ENCODE measurements around the gene PNMA8B. TPM values are rescaled to one million over a fixed set of nuclear protein-coding genes. Genes with fewer than 3 reads are reported as not detected.
A peak's percentile ranks its signal among the peaks of the same experiment; 100 is the strongest.

Gene PNMA8B
- total and polyA plus RNA-seq, 2 donors (not counting 3 experiments of a cell fraction or from before 2014, with no cell fraction given): 0.11 TPM; not detected in 1

DNA sequence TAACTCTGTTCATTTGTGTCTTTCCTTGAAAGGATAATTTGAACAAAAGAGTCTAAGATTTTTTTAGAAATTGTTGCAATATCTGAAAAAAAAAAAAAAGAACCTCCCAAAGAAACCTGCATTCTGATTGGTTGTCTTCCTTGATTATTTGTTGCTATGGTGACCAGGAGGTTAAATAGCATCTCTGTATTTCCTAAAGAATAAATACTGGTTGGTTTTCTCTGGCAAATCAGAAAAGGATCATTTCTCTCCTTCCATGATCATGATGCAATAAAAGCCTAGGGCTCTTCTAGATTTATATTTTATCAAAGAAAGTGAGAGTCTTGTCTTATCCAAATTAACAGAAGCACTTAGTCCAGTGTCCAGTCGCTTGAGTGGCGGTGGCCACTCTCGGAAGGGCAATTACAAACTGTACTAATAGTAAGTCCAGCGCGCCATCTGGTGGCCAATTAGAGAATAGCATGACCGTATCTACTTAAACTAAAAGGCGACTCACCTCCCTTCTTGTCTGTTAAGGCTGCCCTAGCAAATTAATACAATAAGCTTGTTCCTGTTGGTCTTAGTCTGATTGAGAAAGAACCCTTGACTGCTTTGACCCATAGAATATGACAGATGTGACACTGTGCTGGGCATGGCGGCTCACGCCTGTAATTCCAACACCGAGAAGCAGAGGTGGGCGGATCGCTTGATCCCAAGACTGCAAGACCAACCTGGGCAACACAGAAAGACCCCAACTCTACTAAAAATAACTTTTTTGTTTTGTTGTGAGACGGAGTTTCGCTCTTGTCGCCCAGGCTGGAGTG, 47.0 kb upstream of the PNMA8B start:
- H3K79me2 ChIP-seq (ENCODE audit: control insufficient read depth, insufficient read depth, low read length): no peaks in the 10 kb centered on the region
- no peaks in the 10 kb centered on the region for H3K4me1 ChIP-seq (ENCODE audit: control insufficient read depth, extremely low read depth, insufficient read depth, low read length)
- TF ChIP-seq, protein P1, sequence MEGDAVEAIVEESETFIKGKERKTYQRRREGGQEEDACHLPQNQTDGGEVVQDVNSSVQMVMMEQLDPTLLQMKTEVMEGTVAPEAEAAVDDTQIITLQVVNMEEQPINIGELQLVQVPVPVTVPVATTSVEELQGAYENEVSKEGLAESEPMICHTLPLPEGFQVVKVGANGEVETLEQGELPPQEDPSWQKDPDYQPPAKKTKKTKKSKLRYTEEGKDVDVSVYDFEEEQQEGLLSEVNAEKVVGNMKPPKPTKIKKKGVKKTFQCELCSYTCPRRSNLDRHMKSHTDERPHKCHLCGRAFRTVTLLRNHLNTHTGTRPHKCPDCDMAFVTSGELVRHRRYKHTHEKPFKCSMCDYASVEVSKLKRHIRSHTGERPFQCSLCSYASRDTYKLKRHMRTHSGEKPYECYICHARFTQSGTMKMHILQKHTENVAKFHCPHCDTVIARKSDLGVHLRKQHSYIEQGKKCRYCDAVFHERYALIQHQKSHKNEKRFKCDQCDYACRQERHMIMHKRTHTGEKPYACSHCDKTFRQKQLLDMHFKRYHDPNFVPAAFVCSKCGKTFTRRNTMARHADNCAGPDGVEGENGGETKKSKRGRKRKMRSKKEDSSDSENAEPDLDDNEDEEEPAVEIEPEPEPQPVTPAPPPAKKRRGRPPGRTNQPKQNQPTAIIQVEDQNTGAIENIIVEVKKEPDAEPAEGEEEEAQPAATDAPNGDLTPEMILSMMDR (IDR thresholded peaks at IDR 0.05; ENCODE audit: extremely low read depth in 1 of 2, insufficient read depth in 1 of 2, low read depth in 1 of 2, low read length in 2 of 2): peak; percentile 72 to 74
- no peak for TF ChIP-seq POLR2AphosphoS5 (IDR thresholded peaks at IDR 0.05; ENCODE audit: insufficient read depth, low read depth, low read length)
- intact Hi-C loops (cut with micrococcal nuclease): loop anchor here (1.0 kb wide), 2 partner anchors 13 to 26 kb away; no protein-coding TSS in a partner anchor
- no TSS peak for BruUV-seq (replicated peaks)
- CTCF ChIA-PET: interaction anchor here (0.6 to 9.3 kb wide), 12 partner anchors 9 to 119 kb away, joined by 3 to 172 read pairs (median 5); no protein-coding TSS in a partner anchor
- POLR2A ChIA-PET: no interaction called here
- no peaks in the 10 kb centered on the region for H3K9me1 ChIP-seq (replicated peaks; ENCODE audit: control insufficient read depth, extremely low read depth, insufficient read depth, low read length)
- dilution Hi-C loops (cut with MboI; ENCODE audit: extremely low pct_ligation_motif_present, low sequenced_read_pairs): no loop called here
- H4K20me1 ChIP-seq (replicated peaks; ENCODE audit: control insufficient read depth, extremely low read depth, insufficient read depth, low read length): no peaks in the 10 kb centered on the region
- H3K27ac ChIP-seq (ENCODE audit: insufficient read depth, low read depth, low read length): no peak overlapping the region
- H3K4me3 ChIP-seq (replicated peaks in 1 of 3; ENCODE audit: insufficient read depth in 1 of 3, low read depth in 1 of 3, low read length in 3 of 3): no peak overlapping the region
- no peak overlapping the region for H3K9ac ChIP-seq (replicated peaks; ENCODE audit: extremely low read depth, insufficient read depth, low read length)
- no peaks in the 10 kb centered on the region for H3K36me3 ChIP-seq (ENCODE audit: control insufficient read depth in 2 of 2, extremely low read depth in 1 of 2, insufficient read depth in 2 of 2, low read length in 2 of 2)
- FAIRE-seq: peak; percentile 94
- H3K4me2 ChIP-seq (ENCODE audit: insufficient read depth, low read length): no peak overlapping the region
- H3K9me3 ChIP-seq (replicated peaks; ENCODE audit: control insufficient read depth, insufficient read depth, low read length): no peaks in the 10 kb centered on the region
- no peak overlapping the region for H2AFZ ChIP-seq (ENCODE audit: low read depth, low read length)
- H3K27me3 ChIP-seq (ENCODE audit: control insufficient read depth in 2 of 2, insufficient read depth in 2 of 2, low read length in 2 of 2): no peaks in the 10 kb centered on the region
- peak; percentile 87 for DNase-seq (ENCODE audit: low read depth, low spot score)

Data from endothelial cell of umbilical vein (primary cell).